NOMO-1 treated with DMSO at 0.1 percent for 48 hours (cell line): ENCODE measurements around the gene PHACTR2.
"Not testable (repeated sequence)": the region's sequence is repeated elsewhere in the genome, so short reads cannot be mapped to it uniquely, and the experiment has no call there.

Source experiments
- DNase-seq: peaks from one replicate; lab custom pipeline; 2025; ENCODE audit not compliant: unreplicated experiment; lab: John Stamatoyannopoulos, UW

Gene PHACTR2

GRCh38 chr6:143677891-143678791, at the start of gene PHACTR2:
Gene PHACTR2 (plus strand): TSS chr6:143677965. CDS start chr6:143678164, 199 bp downstream.
- DNase-seq = peak; percentile 16

- no peak for DNase-seq
Observed at GRCh38 chr6:143629104-143630080, 48.4 kb upstream of the PHACTR2 start.

- DNase-seq = not testable (repeated sequence)
Observed at GRCh38 chr6:143631196-143631595, 46.6 kb upstream of the PHACTR2 start.

GRCh38 chr6:143632894-143633293, 44.9 kb upstream of the PHACTR2 start:
- DNase-seq = no peak

- no peak for DNase-seq
Observed at GRCh38 chr6:143634486-143634885, 43.3 kb upstream of the PHACTR2 start.

- no peak for DNase-seq
Observed at GRCh38 chr6:143637691-143638090, 40.1 kb upstream of the PHACTR2 start.

GRCh38 chr6:143642403-143642802, 35.4 kb upstream of the PHACTR2 start:
- no peak for DNase-seq

GRCh38 chr6:143647191-143647590, 30.6 kb upstream of the PHACTR2 start:
- DNase-seq = no peak

GRCh38 chr6:143647732-143648131, 30.0 kb upstream of the PHACTR2 start:
- DNase-seq = peak; percentile 22

GRCh38 chr6:143649319-143649718, 28.4 kb upstream of the PHACTR2 start:
- DNase-seq = not testable (repeated sequence)

GRCh38 chr6:143651328-143651727, 26.4 kb upstream of the PHACTR2 start:
- DNase-seq = not testable (repeated sequence)

GRCh38 chr6:143652841-143653331, 24.9 kb upstream of the PHACTR2 start:
- no peak for DNase-seq

GRCh38 chr6:143655541-143655940, 22.2 kb upstream of the PHACTR2 start:
- no peak for DNase-seq

GRCh38 chr6:143656026-143656425, 21.7 kb upstream of the PHACTR2 start:
- DNase-seq = no peak

- no peak for DNase-seq
Observed at GRCh38 chr6:143657809-143658208, 20.0 kb upstream of the PHACTR2 start.

- not testable (repeated sequence) for DNase-seq
Observed at GRCh38 chr6:143660170-143660569, 17.6 kb upstream of the PHACTR2 start.

GRCh38 chr6:143664171-143664570, 13.6 kb upstream of the PHACTR2 start:
- DNase-seq = no peak

GRCh38 chr6:143666007-143666406, 11.8 kb upstream of the PHACTR2 start:
- not testable (repeated sequence) for DNase-seq

- not testable (repeated sequence) for DNase-seq
Observed at GRCh38 chr6:143669483-143669882, 8.3 kb upstream of the PHACTR2 start.

GRCh38 chr6:143673669-143674068, 4.1 kb upstream of the PHACTR2 start:
- DNase-seq = no peak
